Osteoblast (primary cell): ENCODE results near the gene ADGRB3. TPM values are rescaled to one million over a fixed set of nuclear protein-coding genes. Genes with fewer than 3 reads are reported as not detected.

Experiments
- DNase-seq: peaks from one replicate; pipeline ENCODE4 v3.0.0; 2011; ENCODE audit warnings: low spot score, mixed read lengths; ENCODE audit not compliant: insufficient read length; ENCODE audit errors: missing footprints
- H2AFZ ChIP-seq: 2 replicates; pipeline ENCODE4 v1.6.0; 2011; ENCODE audit warnings: mild to moderate bottlenecking, low read length
- H3K27ac ChIP-seq: 2 replicates; pipeline ENCODE4 v1.5.1; 2011; ENCODE audit warnings: mild to moderate bottlenecking, low read depth, low read length, moderate library complexity
- H3K27me3 ChIP-seq: 2 replicates; pipeline ENCODE4 v1.6.0; 2012; ENCODE audit warnings: mild to moderate bottlenecking, control low read depth, inconsistent platforms, low read length, moderate library complexity; ENCODE audit not compliant: insufficient read depth
- H3K36me3 ChIP-seq: 2 replicates; pipeline ENCODE4 v1.5.1; 2011; ENCODE audit warnings: mild to moderate bottlenecking, low read length, control low read depth, moderate library complexity; ENCODE audit not compliant: insufficient read depth
- H3K4me1 ChIP-seq: 2 replicates; pipeline ENCODE4 v1.5.1; 2011; ENCODE audit warnings: mild to moderate bottlenecking, low read length, control low read depth, moderate library complexity; ENCODE audit not compliant: insufficient read depth
- H3K4me2 ChIP-seq: 2 replicates; pipeline ENCODE4 v1.6.0; 2011; ENCODE audit warnings: mild to moderate bottlenecking, low read length; ENCODE audit not compliant: insufficient read depth
- H3K4me3 ChIP-seq: fragments of 200-600 bp; sonication (generic); 3 replicates; pipeline ENCODE4 v1.5.1; 2012; ENCODE audit warnings: mild to moderate bottlenecking, low read length, inconsistent platforms; ENCODE audit not compliant: insufficient read depth
- H3K79me2 ChIP-seq: 2 replicates; pipeline ENCODE4 v1.6.0; 2012; ENCODE audit warnings: mild to moderate bottlenecking, low read length, control low read depth, inconsistent platforms; ENCODE audit not compliant: insufficient read depth
- H3K9me3 ChIP-seq: 2 replicates; pipeline ENCODE4 v1.5.1; 2011; ENCODE audit warnings: low read depth, low read length, control low read depth
- H4K20me1 ChIP-seq: 2 replicates; pipeline ENCODE4 v1.6.0; 2012; ENCODE audit warnings: mild to moderate bottlenecking, low read length, control low read depth; ENCODE audit not compliant: insufficient read depth
- total RNA-seq: library from RNA; depleted of rRNA; stranded (reverse); fragments of >200 nt; gene quantifications from 2 replicates; pipeline ENCODE4 v1.2.3, GENCODE V29; 2012
- TF ChIP-seq, protein P1 (sequence below): IDR thresholded peaks from 2 replicates; pipeline ENCODE4 v1.5.1; 2011; ENCODE audit warnings: mild to moderate bottlenecking, low read depth, low read length, moderate library complexity; ENCODE audit errors: extremely low read depth

Gene ADGRB3
- total RNA-seq, 1 donor: not detected

DNA sequence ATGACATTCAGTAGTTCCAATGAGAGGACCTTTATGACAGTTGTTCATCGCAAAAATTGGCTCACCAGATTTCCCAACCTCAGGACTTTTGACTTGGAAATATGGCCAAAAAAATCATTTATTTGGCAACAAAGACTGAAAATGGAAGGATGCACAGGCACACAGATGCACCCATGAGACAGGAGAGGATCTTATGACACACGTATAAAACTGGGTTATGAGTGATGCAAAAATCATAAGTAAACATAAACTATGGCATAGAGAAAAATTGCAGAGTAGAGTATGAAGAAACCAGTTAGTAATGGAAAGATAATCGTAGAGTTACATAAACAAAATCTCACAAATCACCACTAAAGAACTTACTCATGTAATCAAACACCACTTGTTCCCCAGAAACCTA, 546.9 kb downstream of the ADGRB3 start:
- Histone ChIP-seq H2AFZ (no peak overlapping the region), H3K4me2 (no peak overlapping the region), H3K36me3 (no peaks in the 10 kb centered on the region), H3K79me2 (no peaks in the 10 kb centered on the region), H3K4me1 (no peaks in the 10 kb centered on the region), H3K9me3 (no peaks in the 10 kb centered on the region), H3K27ac (no peak overlapping the region), H3K27me3 (no peaks in the 10 kb centered on the region), H3K4me3 (no peak overlapping the region), H4K20me1 (no peaks in the 10 kb centered on the region)
- no peak for DNase-seq
- TF ChIP-seq, protein P1, sequence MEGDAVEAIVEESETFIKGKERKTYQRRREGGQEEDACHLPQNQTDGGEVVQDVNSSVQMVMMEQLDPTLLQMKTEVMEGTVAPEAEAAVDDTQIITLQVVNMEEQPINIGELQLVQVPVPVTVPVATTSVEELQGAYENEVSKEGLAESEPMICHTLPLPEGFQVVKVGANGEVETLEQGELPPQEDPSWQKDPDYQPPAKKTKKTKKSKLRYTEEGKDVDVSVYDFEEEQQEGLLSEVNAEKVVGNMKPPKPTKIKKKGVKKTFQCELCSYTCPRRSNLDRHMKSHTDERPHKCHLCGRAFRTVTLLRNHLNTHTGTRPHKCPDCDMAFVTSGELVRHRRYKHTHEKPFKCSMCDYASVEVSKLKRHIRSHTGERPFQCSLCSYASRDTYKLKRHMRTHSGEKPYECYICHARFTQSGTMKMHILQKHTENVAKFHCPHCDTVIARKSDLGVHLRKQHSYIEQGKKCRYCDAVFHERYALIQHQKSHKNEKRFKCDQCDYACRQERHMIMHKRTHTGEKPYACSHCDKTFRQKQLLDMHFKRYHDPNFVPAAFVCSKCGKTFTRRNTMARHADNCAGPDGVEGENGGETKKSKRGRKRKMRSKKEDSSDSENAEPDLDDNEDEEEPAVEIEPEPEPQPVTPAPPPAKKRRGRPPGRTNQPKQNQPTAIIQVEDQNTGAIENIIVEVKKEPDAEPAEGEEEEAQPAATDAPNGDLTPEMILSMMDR: no peak

DNA sequence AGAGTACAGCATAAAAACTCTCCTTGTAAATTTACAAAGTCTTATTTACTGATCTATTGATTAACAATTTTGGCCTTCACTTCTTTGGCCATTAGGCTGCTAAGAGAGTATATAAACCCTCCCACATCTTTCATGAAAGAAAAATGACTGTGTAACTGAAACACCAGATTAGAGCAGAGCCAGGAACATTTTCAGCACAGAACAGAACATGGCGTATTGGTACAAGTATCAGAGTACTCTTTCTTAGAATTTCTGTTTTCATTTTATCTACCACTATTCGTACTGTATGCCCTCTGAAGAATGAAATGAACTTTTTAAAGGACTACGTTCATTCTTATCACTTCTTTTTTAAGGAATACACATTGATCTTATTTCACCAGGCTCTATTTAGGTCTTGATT, 550.2 kb downstream of the ADGRB3 start:
- no peaks in the 10 kb centered on the region for H3K36me3 ChIP-seq
- no peaks in the 10 kb centered on the region for H3K9me3 ChIP-seq
- no peaks in the 10 kb centered on the region for H3K4me1 ChIP-seq

DNA sequence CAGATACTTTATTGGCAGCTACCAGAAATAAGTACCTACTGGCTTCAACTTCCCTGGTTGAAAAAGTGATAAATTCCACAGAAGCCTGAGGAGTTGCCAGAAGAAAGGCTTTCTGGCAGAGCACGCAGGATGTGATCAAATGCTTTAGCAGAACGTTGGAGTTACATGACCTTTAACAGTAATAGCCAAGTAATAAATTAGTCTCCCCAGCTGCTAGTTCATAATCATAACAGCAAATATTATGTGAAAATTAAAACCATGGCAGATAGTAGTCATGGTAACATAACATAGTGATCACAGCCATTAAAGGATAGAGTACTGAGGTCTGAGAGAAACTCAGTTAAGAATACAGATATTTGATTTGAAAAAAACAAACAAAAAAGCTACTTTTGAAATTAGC, 567.7 kb downstream of the ADGRB3 start:
- no peak overlapping the region for H2AFZ ChIP-seq
- H3K27ac ChIP-seq: no peak overlapping the region
- H3K79me2 ChIP-seq: no peaks in the 10 kb centered on the region
- H3K9me3 ChIP-seq: no peaks in the 10 kb centered on the region
- H4K20me1 ChIP-seq: no peaks in the 10 kb centered on the region
- TF ChIP-seq, protein P1: no peak
- H3K4me3 ChIP-seq: no peak overlapping the region
- no peak overlapping the region for H3K4me2 ChIP-seq
- DNase-seq: no peak
- no peaks in the 10 kb centered on the region for H3K27me3 ChIP-seq
- H3K36me3 ChIP-seq: no peaks in the 10 kb centered on the region
- H3K4me1 ChIP-seq: no peaks in the 10 kb centered on the region

More for the DNA sequence above, 550.2 kb downstream of the ADGRB3 start:
- DNase-seq: no peak
- Histone ChIP-seq H3K27ac (no peak overlapping the region), H2AFZ (no peak overlapping the region), H3K79me2 (no peaks in the 10 kb centered on the region), H4K20me1 (no peaks in the 10 kb centered on the region), H3K27me3 (no peaks in the 10 kb centered on the region), H3K4me2 (no peak overlapping the region), H3K4me3 (no peak overlapping the region)
- TF ChIP-seq, protein P1: no peak

DNA sequence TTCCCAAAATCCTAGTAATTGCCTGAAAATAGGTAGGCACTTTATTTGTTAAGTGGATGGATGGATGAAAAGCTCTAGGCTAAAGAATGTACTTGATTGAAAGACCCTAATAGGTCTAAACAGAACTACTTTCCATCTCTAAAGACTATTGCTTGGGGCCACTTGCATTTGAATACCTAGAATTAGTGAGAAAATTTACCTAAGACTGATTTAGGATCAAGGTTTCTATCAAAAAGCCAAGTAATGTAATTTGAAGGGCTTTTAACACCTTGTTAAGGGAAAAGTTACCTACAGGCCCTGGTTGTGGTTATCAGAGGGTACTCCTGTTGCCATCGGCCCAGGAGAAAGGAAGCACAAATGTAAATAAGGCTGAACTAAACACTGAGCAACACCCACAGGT, 581.0 kb downstream of the ADGRB3 start:
- H3K4me1 ChIP-seq: no peaks in the 10 kb centered on the region
- no peak overlapping the region for H3K4me2 ChIP-seq
- TF ChIP-seq, protein P1: no peak
- no peak overlapping the region for H3K4me3 ChIP-seq
- no peaks in the 10 kb centered on the region for H3K79me2 ChIP-seq
- no peaks in the 10 kb centered on the region for H3K27me3 ChIP-seq
- H3K27ac ChIP-seq: no peak overlapping the region
- DNase-seq: no peak
- no peaks in the 10 kb centered on the region for H3K36me3 ChIP-seq
- H3K9me3 ChIP-seq: no peaks in the 10 kb centered on the region
- no peak overlapping the region for H2AFZ ChIP-seq
- H4K20me1 ChIP-seq: no peaks in the 10 kb centered on the region
